Muscle of leg (tissue), 11 donors: Measurements from ENCODE around the gene SOX11. TPM values are rescaled to one million over a fixed set of nuclear protein-coding genes. Genes with fewer than 3 reads are reported as not detected.
A peak's percentile ranks its signal among the peaks of the same experiment; 100 is the strongest.
"Not testable (repeated sequence)": the region's sequence is repeated elsewhere in the genome, so short reads cannot be mapped to it uniquely, and the experiment has no call there.

ENCODE experiments used
- DNase-seq: peaks from one replicate; pipeline ENCODE4 v3.0.0; 2013
- H3K27ac ChIP-seq: one replicate; pipeline ENCODE4 v1.5.1; 2013; ENCODE audit warnings: mild to moderate bottlenecking, low read length, control low read depth
- H3K27me3 ChIP-seq: one replicate; pipeline ENCODE4 v1.6.1; 2013; ENCODE audit warnings: low read length; ENCODE audit not compliant: control insufficient read depth, insufficient read depth
- H3K36me3 ChIP-seq: one replicate; pipeline ENCODE4 v1.6.1; 2013; ENCODE audit warnings: low read length; ENCODE audit not compliant: control insufficient read depth, insufficient read depth
- H3K4me1 ChIP-seq: one replicate; pipeline ENCODE4 v1.6.1; 2013; ENCODE audit warnings: low read length; ENCODE audit not compliant: control insufficient read depth, insufficient read depth
- H3K4me3 ChIP-seq: one replicate; pipeline ENCODE4 v1.5.1; 2013; ENCODE audit warnings: low read length, control low read depth
- H3K9me3 ChIP-seq: replicated peaks from 2 replicates; pipeline ENCODE4 v1.6.1; 2013; ENCODE audit warnings: low read depth, low read length; ENCODE audit not compliant: control insufficient read depth
- WGBS: methylation state at CpG from one replicate; pipeline ENCODE4 v1.1.5; 2013; ENCODE audit warnings: missing lambda C conversion rate; ENCODE audit not compliant: insufficient coverage; 5-methylcytosine and 5-hydroxymethylcytosine counted together
- polyA plus RNA-seq, 8 donors: library from polyadenylated mRNA; unstranded; fragments of 120-200 nt; gene quantifications; one replicate each; pipeline versions ENCODE4 v1.2.1 to v1.2.3, GENCODE V29; 2013; ENCODE audit warnings: inconsistent platforms in 1 of 8, low replicate concordance in 1 of 8; ENCODE audit not compliant: insufficient read length in 8 of 8, insufficient read depth in 1 of 8
- total RNA-seq: library from RNA; stranded (reverse); fragments of 120-200 nt; gene quantifications from one replicate; pipeline ENCODE4 v1.2.4, GENCODE V29; 2013

SOX11 gene
- total and polyA plus RNA-seq, 9 donors = 13.2 to 32.9 (median 26.7) TPM

DNA sequence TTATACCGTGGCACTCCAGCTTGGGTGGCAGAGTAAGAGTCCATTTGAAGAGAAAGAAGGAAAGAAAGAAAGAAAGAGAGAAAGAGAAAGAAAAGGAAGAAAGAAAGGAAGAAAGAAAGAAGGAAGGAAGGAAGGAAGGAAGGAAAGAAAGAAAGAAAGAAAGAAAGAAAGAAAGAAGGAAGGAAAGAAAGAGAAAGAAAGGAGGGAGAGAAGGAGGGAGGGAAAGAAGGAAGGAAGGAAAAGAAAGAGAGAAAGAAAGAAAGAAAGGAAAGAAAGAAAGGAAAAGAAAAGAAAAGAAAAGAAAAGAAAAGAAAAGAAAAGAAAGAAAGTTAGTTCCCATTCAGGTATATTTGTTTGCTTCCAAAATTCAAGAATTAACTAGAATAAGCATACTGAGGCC is 24.5 kb upstream of the SOX11 start:
- H3K4me3 ChIP-seq, H3K9me3 ChIP-seq, H3K4me1 ChIP-seq, H3K27me3 ChIP-seq, H3K27ac ChIP-seq, DNase-seq, H3K36me3 ChIP-seq: not testable (repeated sequence)
- WGBS = 100% methylated on average over 1 of the region's 1 CpG

DNA sequence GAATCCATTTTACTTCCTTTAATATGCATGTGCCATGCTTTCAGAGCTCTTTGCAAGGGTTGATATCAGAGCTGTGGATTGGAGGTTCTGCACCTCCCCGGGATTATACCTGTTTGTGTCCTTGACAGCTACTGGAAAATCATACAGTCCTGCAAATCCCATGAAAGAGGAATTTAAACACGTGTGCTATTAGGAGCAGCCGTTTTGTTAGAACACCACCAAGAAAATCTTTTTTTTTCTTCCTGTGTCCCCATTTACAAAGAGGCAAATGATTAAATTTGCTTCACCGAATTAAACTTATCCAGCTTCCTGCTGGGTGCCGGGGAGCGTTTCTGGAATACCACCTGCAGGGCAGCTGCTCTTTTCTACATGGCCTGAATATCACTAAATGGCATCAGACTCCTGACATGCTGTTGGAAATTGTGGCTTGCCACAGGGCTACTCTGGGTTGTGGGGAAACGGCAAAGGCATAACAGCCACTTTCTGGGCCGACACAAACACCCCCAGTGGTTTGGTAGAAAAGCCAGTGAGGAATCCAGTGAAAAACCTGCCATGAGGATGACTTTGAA is 23.4 kb upstream of the SOX11 start:
- no peaks in the 10 kb centered on the region for H3K36me3 ChIP-seq
- DNase-seq = no peak
- 48% methylated on average over 3 of the region's 8 CpGs for WGBS
- H3K9me3 ChIP-seq = no peaks in the 10 kb centered on the region
- peaks cover 8% of the 10 kb centered on the region for H3K27me3 ChIP-seq
- peaks cover 10% of the 10 kb centered on the region for H3K4me1 ChIP-seq
- no peak overlapping the region for H3K4me3 ChIP-seq
- H3K27ac ChIP-seq = no peak overlapping the region

- Histone ChIP-seq H3K9me3 (no peaks in the 10 kb centered on the region), H3K27me3 (peaks cover 8% of the 10 kb centered on the region), H3K4me1 (peaks cover 17% of the 10 kb centered on the region), H3K27ac (no peak overlapping the region), H3K4me3 (no peak overlapping the region), H3K36me3 (no peaks in the 10 kb centered on the region)
- WGBS = 63% methylated on average over 12 of the region's 15 CpGs
- DNase-seq = no peak
Observed at GRCh38 chr2:5672749-5673144, 19.4 kb upstream of the SOX11 start.

DNA sequence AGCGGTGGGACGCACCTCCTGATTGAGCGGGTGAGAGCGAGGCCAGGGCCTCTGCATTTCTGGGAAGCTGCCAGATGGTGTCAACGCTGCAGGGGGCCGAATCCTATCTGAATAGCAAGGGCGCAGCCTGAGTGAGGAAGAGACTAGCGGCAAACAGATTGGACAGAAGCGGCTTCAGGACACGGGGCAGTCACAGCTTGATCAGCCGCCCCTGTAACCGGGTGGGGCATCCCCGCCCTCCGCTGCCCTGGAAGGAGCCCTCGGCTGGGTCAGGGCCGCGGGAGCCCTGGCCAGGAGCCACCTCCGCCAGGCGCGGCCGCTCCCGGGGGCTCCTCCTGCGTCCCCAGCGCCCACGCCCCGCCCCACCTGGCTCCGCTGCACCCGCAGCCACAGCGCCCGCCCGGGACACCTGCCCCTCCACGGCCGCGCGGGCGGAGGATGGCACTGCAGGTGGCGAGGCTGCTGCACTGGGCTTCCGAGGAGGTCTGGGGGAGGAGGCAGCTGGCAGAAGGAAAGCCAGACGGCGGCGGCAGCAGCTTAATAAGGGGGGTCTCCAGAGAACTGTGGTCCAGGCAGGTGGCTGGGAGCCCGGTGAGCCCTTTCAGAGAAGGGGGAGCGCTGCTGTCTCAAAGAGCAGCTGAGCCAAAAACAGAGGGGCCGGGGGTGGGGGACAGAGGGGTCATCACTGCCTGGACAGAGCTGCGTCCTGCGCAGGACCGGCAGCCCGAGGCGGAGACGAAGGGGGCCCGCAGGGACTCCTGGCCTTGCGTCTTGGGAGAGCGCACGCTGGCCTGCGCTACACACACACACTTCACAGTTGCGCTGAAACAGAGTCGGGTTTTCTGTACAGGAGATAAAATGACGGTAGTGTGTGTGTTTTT is 18.8 kb upstream of the SOX11 start:
- Histone ChIP-seq H3K27ac (peak overlapping the region; percentile 53), H3K4me3 (peak overlapping the region; percentile 18), H3K4me1 (peaks cover 17% of the 10 kb centered on the region), H3K9me3 (no peaks in the 10 kb centered on the region), H3K27me3 (peaks cover 8% of the 10 kb centered on the region), H3K36me3 (no peaks in the 10 kb centered on the region)
- 7% methylated on average over 38 of the region's 58 CpGs for WGBS
- no peak for DNase-seq

DNA sequence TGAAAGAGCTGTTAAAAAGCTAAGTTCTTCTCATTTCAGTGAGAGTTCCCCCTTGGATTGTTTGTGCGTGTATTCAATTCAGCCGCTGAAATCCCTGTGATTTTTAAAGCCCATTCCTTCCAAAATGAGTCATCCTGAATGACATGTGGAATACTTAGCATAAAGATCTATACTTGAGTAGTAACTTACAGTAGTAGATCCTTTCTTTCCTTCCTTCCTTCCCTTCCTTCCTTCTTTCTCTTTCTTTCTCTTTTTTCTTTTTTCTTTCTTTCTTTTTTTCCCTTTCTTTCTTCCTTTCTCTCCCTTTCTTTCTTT is 18.2 kb upstream of the SOX11 start:
- no CpG with 5 or more reads among the region's 2 CpGs for WGBS
- peaks cover 8% of the 10 kb centered on the region for H3K27me3 ChIP-seq

DNA sequence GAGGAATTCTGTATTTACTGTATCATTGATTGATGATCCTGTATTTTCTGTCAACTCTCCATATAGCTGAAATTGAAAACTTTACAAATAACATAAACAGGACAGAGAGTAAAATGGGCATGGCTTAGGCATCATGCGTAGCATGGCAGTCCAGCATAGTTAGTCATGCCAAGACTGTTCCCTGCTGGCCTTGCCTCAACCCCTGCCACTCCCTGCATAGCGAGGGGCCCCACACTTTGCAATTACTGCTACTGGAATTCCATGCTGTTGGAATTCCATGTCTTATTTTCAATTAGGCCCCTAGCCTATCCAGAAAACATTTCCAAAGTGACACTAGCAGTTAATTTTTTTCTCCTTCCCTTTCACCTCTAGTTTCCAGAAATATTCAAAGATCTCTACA is 15.1 kb upstream of the SOX11 start:
- 52% methylated on average over 2 of the region's 2 CpGs for WGBS
- DNase-seq = peak; percentile 29
- Histone ChIP-seq H3K4me3 (no peak overlapping the region), H3K27me3 (peaks cover 6% of the 10 kb centered on the region), H3K27ac (peak overlapping the region; percentile 56), H3K4me1 (peaks cover 17% of the 10 kb centered on the region), H3K36me3 (no peaks in the 10 kb centered on the region), H3K9me3 (no peaks in the 10 kb centered on the region)

More for the DNA sequence above, 18.2 kb upstream of the SOX11 start:
- Histone ChIP-seq H3K9me3 (no peaks in the 10 kb centered on the region), H3K4me3 (peak overlapping the region; percentile 18), H3K36me3 (no peaks in the 10 kb centered on the region), H3K4me1 (peaks cover 17% of the 10 kb centered on the region), H3K27ac (peak overlapping the region; percentile 53)
- DNase-seq = peak; percentile 61

- DNase-seq = no peak
Observed at GRCh38 chr2:5683471-5683870, 8.7 kb upstream of the SOX11 start.

DNA sequence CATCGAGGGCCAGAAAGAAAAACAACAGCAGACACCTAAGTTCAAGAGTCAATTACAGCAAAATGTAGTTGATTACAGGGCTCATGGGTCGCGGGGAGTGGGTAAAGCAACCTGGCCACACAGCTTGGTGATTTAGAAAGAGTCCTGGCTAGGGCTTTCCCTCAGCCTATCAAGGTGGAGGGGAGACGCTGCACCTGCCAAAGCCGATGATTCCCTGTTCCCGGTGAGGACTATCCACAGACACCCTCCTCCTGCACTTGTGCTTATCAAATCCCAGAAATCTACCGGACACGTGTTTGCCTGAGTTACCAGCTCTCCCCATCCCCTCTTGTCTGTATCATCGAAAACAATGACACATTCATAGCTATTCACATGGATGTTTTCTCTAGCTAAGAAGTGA is 7.0 kb upstream of the SOX11 start:
- 74% methylated on average over 7 of the region's 9 CpGs for WGBS
- no peaks in the 10 kb centered on the region for H3K36me3 ChIP-seq
- H3K27me3 ChIP-seq = no peaks in the 10 kb centered on the region
- no peaks in the 10 kb centered on the region for H3K4me1 ChIP-seq
- H3K9me3 ChIP-seq = no peaks in the 10 kb centered on the region
- no peak overlapping the region for H3K4me3 ChIP-seq
- H3K27ac ChIP-seq = no peak overlapping the region
- DNase-seq = no peak

More at GRCh38 chr2:5683471-5683870, 8.7 kb upstream of the SOX11 start:
- Histone ChIP-seq H3K27ac (no peak overlapping the region), H3K9me3 (no peaks in the 10 kb centered on the region), H3K27me3 (no peaks in the 10 kb centered on the region), H3K36me3 (no peaks in the 10 kb centered on the region), H3K4me3 (no peak overlapping the region), H3K4me1 (no peaks in the 10 kb centered on the region)
- 82% methylated on average over 6 of the region's 6 CpGs for WGBS

- no peak overlapping the region for H3K27ac ChIP-seq
- no peaks in the 10 kb centered on the region for H3K27me3 ChIP-seq
- no peaks in the 10 kb centered on the region for H3K9me3 ChIP-seq
- H3K36me3 ChIP-seq = no peaks in the 10 kb centered on the region
- H3K4me3 ChIP-seq = no peak overlapping the region
- no peak for DNase-seq
- 25% methylated on average over 1 of the region's 1 CpG for WGBS
- no peaks in the 10 kb centered on the region for H3K4me1 ChIP-seq
Observed at GRCh38 chr2:5686068-5686467, 6.1 kb upstream of the SOX11 start.

GRCh38 chr2:5686536-5686935 is 5.6 kb upstream of the SOX11 start:
- Histone ChIP-seq H3K4me1 (no peaks in the 10 kb centered on the region), H3K27me3 (no peaks in the 10 kb centered on the region), H3K36me3 (no peaks in the 10 kb centered on the region), H3K27ac (no peak overlapping the region), H3K9me3 (no peaks in the 10 kb centered on the region), H3K4me3 (no peak overlapping the region)
- DNase-seq = no peak
- WGBS = 40% methylated on average over 1 of the region's 5 CpGs
